IMR-90 (cell line): ENCODE data around the gene RMND5A. TPM values are rescaled to one million over a fixed set of nuclear protein-coding genes. Genes with fewer than 3 reads are reported as not detected.

Source experiments
- ATAC-seq: fragments of 200-7000 bp; cut with Tn5 transposase; 2 replicates; pipeline ENCODE4 v1.9.1; 2020; ENCODE audit warnings: low read depth, mild to moderate bottlenecking, moderate library complexity
- BruUV-seq: library from RNA; stranded (reverse); fragments of 400-500 nt; replicated peaks from 2 replicates; lab custom pipeline; 2021; lab: Mats Ljungman, UMichigan
- CTCF ChIA-PET: fragments of 300-600 bp; formaldehyde crosslinking; extraction: SDS; loops from one replicate; lab custom pipeline; 2021; ENCODE audit warnings: antibody characterized with exemption; lab: Yijun Ruan, JAX
- POLR2A ChIA-PET: fragments of 300-600 bp; sonication (Branson Sonifier 250); formaldehyde crosslinking; loops from one replicate; lab custom pipeline; 2022; ENCODE audit warnings: antibody characterized with exemption; ENCODE audit not compliant: unreplicated experiment; lab: Charles Lee
- DNase-seq: peaks from one replicate; pipeline ENCODE4 v3.0.0; 2013
- H2AFZ ChIP-seq: replicated peaks from 2 replicates; pipeline ENCODE3; 2013; ENCODE audit warnings: low read length, mild to moderate bottlenecking; ENCODE audit not compliant: poor library complexity
- H2AK5ac ChIP-seq: 2 replicates; pipeline ENCODE4 v1.6.1; 2013; ENCODE audit warnings: low read depth, low read length, inconsistent platforms
- H2AK9ac ChIP-seq: replicated peaks from 2 replicates; pipeline ENCODE3; 2013; ENCODE audit warnings: mild to moderate bottlenecking, low read depth, low read length, moderate library complexity; ENCODE audit not compliant: poor library complexity
- H2BK120ac ChIP-seq: 2 replicates; pipeline ENCODE4 v1.6.1; 2013; ENCODE audit warnings: low read depth, low read length, inconsistent platforms
- H2BK15ac ChIP-seq: 3 replicates; pipeline ENCODE4 v1.6.1; 2013; ENCODE audit warnings: low read depth, low read length, inconsistent platforms
- H2BK20ac ChIP-seq: 2 replicates; pipeline ENCODE4 v1.6.1; 2013; ENCODE audit warnings: low read depth, mild to moderate bottlenecking, inconsistent platforms, low read length, moderate library complexity
- H2BK5ac ChIP-seq: 2 replicates; pipeline ENCODE4 v1.6.1; 2013; ENCODE audit warnings: mild to moderate bottlenecking, low read depth, low read length, inconsistent platforms; ENCODE audit not compliant: poor library complexity, severe bottlenecking
- H3K14ac ChIP-seq: replicated peaks from 2 replicates; pipeline ENCODE4 v1.6.1; 2013; ENCODE audit warnings: low read depth, low read length, inconsistent platforms
- H3K18ac ChIP-seq: 2 replicates; pipeline ENCODE4 v1.6.1; 2013; ENCODE audit warnings: low read depth, low read length, control low read depth
- H3K23ac ChIP-seq: 2 replicates; pipeline ENCODE4 v1.6.1; 2013; ENCODE audit warnings: low read depth, low read length, inconsistent platforms
- H3K27ac ChIP-seq: 2 replicates; pipeline ENCODE4 v1.5.1; 2013; ENCODE audit warnings: mild to moderate bottlenecking, control low read depth, low read length; ENCODE audit not compliant: insufficient read depth
- H3K27me3 ChIP-seq: 2 replicates; pipeline ENCODE4 v1.6.1; 2013; ENCODE audit warnings: low read length; ENCODE audit not compliant: control insufficient read depth, insufficient read depth
- H3K36me3 ChIP-seq: 2 replicates; pipeline ENCODE4 v1.6.1; 2013; ENCODE audit warnings: low read length, mixed read lengths; ENCODE audit not compliant: control insufficient read depth, insufficient read depth
- H3K4ac ChIP-seq: 2 replicates; pipeline ENCODE4 v1.6.1; 2013; ENCODE audit warnings: low read depth, low read length, inconsistent platforms
- H3K4me1 ChIP-seq: 2 replicates; pipeline ENCODE4 v1.6.1; 2013; ENCODE audit warnings: low read length, mixed read lengths; ENCODE audit not compliant: control insufficient read depth, insufficient read depth
- H3K4me2 ChIP-seq: 2 replicates; pipeline ENCODE4 v1.6.1; 2013; ENCODE audit warnings: low read depth, mild to moderate bottlenecking, control low read depth, low read length, moderate library complexity
- H3K4me3 ChIP-seq: 2 replicates; pipeline ENCODE4 v1.5.1; 2013; ENCODE audit warnings: low read depth, mild to moderate bottlenecking, control low read depth, low read length, moderate library complexity; ENCODE audit not compliant: insufficient read depth
- H3K56ac ChIP-seq: 2 replicates; pipeline ENCODE4 v1.6.1; 2013; ENCODE audit warnings: low read length, inconsistent platforms; ENCODE audit not compliant: insufficient read depth; ENCODE audit errors: extremely low read depth
- H3K79me1 ChIP-seq, 2 experiments: 2 replicates each; pipeline ENCODE4 v1.6.1; 2013; ENCODE audit warnings: low read length in 2 of 2, inconsistent platforms in 1 of 2, low read depth in 1 of 2
- H3K9ac ChIP-seq: 2 replicates; pipeline ENCODE4 v1.6.1; 2013; ENCODE audit warnings: low read depth, low read length, control low read depth
- H3K9me1 ChIP-seq: 2 replicates; pipeline ENCODE4 v1.6.1; 2013; ENCODE audit warnings: low read length, inconsistent platforms; ENCODE audit not compliant: insufficient read depth
- H3K9me3 ChIP-seq: 2 replicates; pipeline ENCODE4 v1.6.1; 2013; ENCODE audit warnings: low read length; ENCODE audit not compliant: control insufficient read depth, insufficient read depth
- H4K20me1 ChIP-seq: 2 replicates; pipeline ENCODE4 v1.6.1; 2013; ENCODE audit warnings: low read length, inconsistent platforms; ENCODE audit not compliant: insufficient read depth
- H4K5ac ChIP-seq: 2 replicates; pipeline ENCODE4 v1.6.1; 2013; ENCODE audit warnings: mild to moderate bottlenecking, low read depth, low read length, control low read depth
- H4K8ac ChIP-seq, 2 experiments: 2 replicates each; pipeline ENCODE4 v1.6.1; 2013; ENCODE audit warnings: low read depth in 2 of 2, low read length in 2 of 2, control low read depth in 1 of 2, inconsistent platforms in 1 of 2
- H4K91ac ChIP-seq: 2 replicates; pipeline ENCODE4 v1.6.1; 2013; ENCODE audit warnings: low read depth, low read length, inconsistent platforms; ENCODE audit not compliant: insufficient read depth
- BHLHE40 ChIP-seq: fragments of 150-350 bp; IDR thresholded peaks from 2 replicates; pipeline ENCODE4 v1.6.1; 2016; ENCODE audit warnings: mild to moderate bottlenecking, low read depth, low read length
- CHD1 ChIP-seq: IDR thresholded peaks from 2 replicates; pipeline ENCODE4 v1.6.1; 2012; ENCODE audit warnings: low read depth, low read length, improper control_type of control experiment
- CTCF ChIP-seq: conservative IDR thresholded peaks from 2 replicates; pipeline ENCODE4 v1.5.1; 2012; ENCODE audit warnings: mild to moderate bottlenecking, low read depth, low read length, improper control_type of control experiment
- ELK1 ChIP-seq: fragments of 150-350 bp; IDR thresholded peaks from 2 replicates; pipeline ENCODE4 v1.6.1; 2016; ENCODE audit warnings: low read depth, mild to moderate bottlenecking, low read length, moderate library complexity, borderline replicate concordance
- FOS ChIP-seq: fragments of 150-350 bp; IDR thresholded peaks from 2 replicates; pipeline ENCODE4 v1.6.1; 2016; ENCODE audit warnings: low read depth, low read length
- MAFK ChIP-seq: IDR thresholded peaks from 2 replicates; pipeline ENCODE4 v1.6.1; 2012; ENCODE audit warnings: low read depth, low read length, improper control_type of control experiment
- MAZ ChIP-seq: IDR thresholded peaks from 2 replicates; pipeline ENCODE4 v1.6.1; 2012; ENCODE audit warnings: low read depth, mild to moderate bottlenecking, low read length, improper control_type of control experiment, moderate library complexity, borderline replicate concordance
- MXI1 ChIP-seq: IDR thresholded peaks from 2 replicates; pipeline ENCODE4 v1.6.1; 2012; ENCODE audit warnings: low read depth, mild to moderate bottlenecking, low read length, moderate library complexity, borderline replicate concordance
- NFE2L2 ChIP-seq: fragments of 150-350 bp; IDR thresholded peaks from 2 replicates; pipeline ENCODE4 v1.6.1; 2016; ENCODE audit warnings: low read depth, mild to moderate bottlenecking, low read length
- POLR2A ChIP-seq: IDR thresholded peaks from 2 replicates; pipeline ENCODE4 v1.6.1; 2012; ENCODE audit warnings: mild to moderate bottlenecking, low read depth, low read length
- RAD21 ChIP-seq: IDR thresholded peaks from 2 replicates; pipeline ENCODE4 v1.6.1; 2012; ENCODE audit warnings: low read length, improper control_type of control experiment
- RCOR1 ChIP-seq: IDR thresholded peaks from 2 replicates; pipeline ENCODE4 v1.6.1; 2012; ENCODE audit warnings: mild to moderate bottlenecking, low read length, improper control_type of control experiment; ENCODE audit not compliant: insufficient replicate concordance
- RFX5 ChIP-seq: IDR thresholded peaks from 2 replicates; pipeline ENCODE4 v1.8.0; 2012; ENCODE audit warnings: low read depth, mild to moderate bottlenecking, low read length, moderate library complexity
- SMC3 ChIP-seq: fragments of 150-350 bp; IDR thresholded peaks from 2 replicates; pipeline ENCODE4 v1.6.1; 2016; ENCODE audit warnings: low read depth, mild to moderate bottlenecking, antibody characterized with exemption, low read length, moderate library complexity
- USF2 ChIP-seq: fragments of 150-350 bp; IDR thresholded peaks from 2 replicates; pipeline ENCODE4 v1.6.1; 2017; ENCODE audit warnings: mild to moderate bottlenecking, antibody characterized with exemption, low read length, low read depth
- dilution Hi-C: fragments of 300-500 bp; cut with HindIII; formaldehyde crosslinking; loops from one replicate; pipeline ENCODE4 v1.14.3; 2018; ENCODE audit warnings: low sequenced_read_pairs; ENCODE audit not compliant: unreplicated experiment
- in situ Hi-C: fragments of 300-500 bp; cut with MboI; formaldehyde crosslinking; loops from 3 replicates; pipeline ENCODE4 v1.14.3; 2019; ENCODE audit warnings: low sequenced_read_pairs, inconsistent platforms, mixed read lengths
- intact Hi-C: fragments of 100-400 bp; cut with micrococcal nuclease; formaldehyde crosslinking; loops from 2 replicates; pipeline ENCODE4 v1.10.0; 2022
- polyA plus RNA-seq, 3 experiments: library from polyadenylated mRNA; depleted of rRNA; stranded (reverse); fragments of >200 nt; gene quantifications; 2 replicates each; pipeline ENCODE4 v1.2.3, GENCODE V29; 2012; ENCODE audit warnings: low replicate concordance in 1 of 3
- total RNA-seq: library from RNA; depleted of rRNA; stranded (reverse); fragments of >200 nt; gene quantifications from 2 replicates; pipeline ENCODE4 v1.2.3, GENCODE V29; 2012

Gene RMND5A
- total and polyA plus RNA-seq, 2 of the 4 experiments (the other 2 are of a cell fraction): 5.1 to 16.0 TPM

DNA sequence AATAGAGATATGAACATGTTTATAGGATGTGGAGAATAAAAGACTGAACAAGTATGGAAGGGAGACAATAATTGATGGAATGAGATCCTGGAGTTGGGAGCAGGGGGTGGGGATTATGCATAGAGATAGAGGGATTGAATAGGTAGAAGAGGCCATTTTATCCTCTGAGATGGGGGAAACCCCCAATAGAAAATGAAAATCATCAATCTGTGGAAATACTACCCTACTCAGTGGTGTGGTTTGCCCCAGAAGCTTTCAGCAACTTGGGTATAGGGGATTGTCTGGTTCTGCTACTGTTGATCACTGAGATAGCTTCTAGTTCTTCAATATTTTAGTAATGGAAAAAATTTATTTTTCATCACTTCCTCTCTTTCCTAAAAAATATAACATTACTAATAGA is 41.1 kb upstream of the RMND5A start:
- no peak overlapping the region for H3K4me3 ChIP-seq
- ATAC-seq: no peak

More for the DNA sequence above, 41.1 kb upstream of the RMND5A start:
- no peak overlapping the region for H4K8ac ChIP-seq
- POLR2A ChIA-PET: interaction anchor here (0.6 kb wide), 1 partner anchor 148 kb away, joined by 3 read pairs; no protein-coding TSS in a partner anchor
- no peak overlapping the region for H4K91ac ChIP-seq
- no peaks in the 10 kb centered on the region for H4K20me1 ChIP-seq
- no peak overlapping the region for H2BK20ac ChIP-seq
- H3K36me3 ChIP-seq: no peaks in the 10 kb centered on the region
- H3K27me3 ChIP-seq: peaks cover 11% of the 10 kb centered on the region
- H3K4me1 ChIP-seq: no peaks in the 10 kb centered on the region
- no peak overlapping the region for H3K4me2 ChIP-seq
- intact Hi-C loops (no loop called here), dilution Hi-C loops (no loop called here), in situ Hi-C loops (no loop called here)
- H3K79me1 ChIP-seq: no peaks in the 10 kb centered on the region
- H3K27ac ChIP-seq: no peak overlapping the region
- CTCF ChIA-PET: interaction anchor here (0.6 kb wide), 1 partner anchor 1784 kb away, joined by 4 read pairs; no protein-coding TSS in a partner anchor
- H2AK5ac ChIP-seq: no peak overlapping the region
- no peak overlapping the region for H3K9ac ChIP-seq
- H2BK5ac ChIP-seq: no peak overlapping the region
- no peak overlapping the region for H3K56ac ChIP-seq
- no peak overlapping the region for H3K23ac ChIP-seq
- no peak for DNase-seq
- no peak overlapping the region for H3K4ac ChIP-seq
- H3K14ac ChIP-seq: no peak overlapping the region
- H3K9me1 ChIP-seq: no peaks in the 10 kb centered on the region
- H3K18ac ChIP-seq: no peak overlapping the region
- no peaks in the 10 kb centered on the region for H3K9me3 ChIP-seq
- H2AFZ ChIP-seq: no peak overlapping the region
- no peak overlapping the region for H4K5ac ChIP-seq
- TF ChIP-seq MAZ: no peak
- TF ChIP-seq POLR2A: no peak
- no peak for TF ChIP-seq CHD1
- TF ChIP-seq CTCF: no peak
- TF ChIP-seq SMC3: no peak
- no peak for TF ChIP-seq FOS
- no peak for TF ChIP-seq RFX5
- no peak for TF ChIP-seq BHLHE40
- no peak for TF ChIP-seq RAD21
- no peak for TF ChIP-seq ELK1
- TF ChIP-seq MAFK: no peak
- TF ChIP-seq RCOR1: no peak
- no peak for TF ChIP-seq MXI1
- no peak for TF ChIP-seq NFE2L2
- TF ChIP-seq USF2: no peak
- H2BK120ac ChIP-seq: no peak overlapping the region
- no peak overlapping the region for H2AK9ac ChIP-seq
- BruUV-seq: no TSS peak
- H2BK15ac ChIP-seq: no peak overlapping the region
